Measurements from ENCODE around the gene TSC22D3.
"Not testable (repeated sequence)": the region's sequence is repeated elsewhere in the genome, so short reads cannot be mapped to it uniquely, and the experiment has no call there.

Gene TSC22D3

DNA sequence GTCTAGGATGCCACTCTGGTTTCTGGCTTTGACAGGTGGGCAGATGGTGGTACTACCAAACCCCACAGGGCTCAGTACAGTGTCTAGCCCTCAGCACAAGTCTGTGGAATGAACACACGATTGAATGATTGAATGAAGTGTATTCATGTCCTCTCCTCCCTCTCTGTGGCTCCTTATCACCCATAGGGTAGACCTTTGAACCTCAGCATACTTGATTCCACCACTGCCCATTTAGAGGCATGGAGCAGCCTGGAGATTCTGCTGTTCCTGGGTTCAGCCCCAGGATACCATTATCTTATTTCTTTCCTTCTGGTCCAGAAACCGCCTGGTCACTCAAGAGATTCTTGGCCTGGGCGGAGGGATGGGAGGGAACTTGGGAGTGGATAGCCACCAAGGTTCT lies 93.3 kb downstream of the TSC22D3 start:
- DNase-seq (ENCODE audit: low read depth) = no peak

DNA sequence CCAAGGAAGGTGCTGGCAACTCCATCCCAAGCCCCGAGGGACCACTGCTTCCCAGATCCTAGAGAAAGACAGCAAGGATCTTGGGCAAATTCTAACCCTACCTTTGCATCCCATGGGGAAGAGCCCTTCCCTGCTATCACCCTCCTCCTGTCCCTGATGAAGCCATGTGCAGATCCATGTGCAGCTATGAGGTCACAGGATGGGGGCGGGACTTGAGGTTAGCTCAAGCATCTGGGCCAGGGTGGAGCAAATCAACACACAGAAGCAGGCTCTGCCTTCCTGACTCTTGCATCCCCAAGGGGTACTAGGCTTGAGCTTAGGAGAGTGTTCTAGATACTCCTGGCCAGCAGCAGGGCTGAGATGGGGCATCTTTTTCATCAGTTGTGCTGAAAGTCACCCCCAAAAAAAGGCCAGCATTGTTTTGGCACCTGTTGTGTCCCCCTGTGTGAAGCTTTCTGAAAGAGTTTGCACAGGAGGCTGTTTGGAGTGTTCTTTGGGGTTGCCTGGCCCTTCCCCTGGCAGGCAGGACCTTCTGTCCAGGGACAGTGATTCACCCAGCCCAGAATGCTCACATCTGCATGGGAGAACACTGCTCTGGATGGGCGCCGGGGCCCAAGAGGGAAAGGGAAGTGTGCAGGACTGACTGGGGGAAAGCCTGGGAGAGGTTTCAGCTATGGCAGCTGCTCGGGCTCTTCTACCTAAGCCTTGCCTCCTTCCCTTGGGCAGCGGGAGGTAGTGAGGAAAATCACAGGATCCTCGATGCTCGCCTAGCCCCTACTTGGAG lies 96.4 kb downstream of the TSC22D3 start:
- DNase-seq (ENCODE audit: low read depth) = no peak

DNA sequence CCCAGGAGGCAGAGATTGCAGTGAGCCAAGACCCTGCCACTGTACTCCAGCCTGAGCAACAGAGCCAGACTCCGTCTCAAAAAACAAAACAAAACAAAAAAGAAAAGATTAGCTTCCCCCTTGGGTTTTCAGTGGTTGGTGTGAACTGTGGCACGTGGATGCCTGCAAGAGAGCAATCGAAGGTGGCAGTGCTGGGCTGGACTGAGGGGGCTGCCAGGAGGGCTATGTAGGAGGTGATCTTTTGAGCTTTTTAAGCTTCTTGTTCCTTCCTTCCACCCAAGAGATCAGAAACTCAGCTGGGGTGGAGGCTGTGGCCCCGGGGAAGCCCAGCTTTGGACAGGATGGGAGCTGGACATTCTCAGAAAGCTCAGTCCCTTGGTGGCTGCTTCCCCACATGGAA lies 97.7 kb downstream of the TSC22D3 start:
- no peak for DNase-seq (ENCODE audit: low read depth)

DNA sequence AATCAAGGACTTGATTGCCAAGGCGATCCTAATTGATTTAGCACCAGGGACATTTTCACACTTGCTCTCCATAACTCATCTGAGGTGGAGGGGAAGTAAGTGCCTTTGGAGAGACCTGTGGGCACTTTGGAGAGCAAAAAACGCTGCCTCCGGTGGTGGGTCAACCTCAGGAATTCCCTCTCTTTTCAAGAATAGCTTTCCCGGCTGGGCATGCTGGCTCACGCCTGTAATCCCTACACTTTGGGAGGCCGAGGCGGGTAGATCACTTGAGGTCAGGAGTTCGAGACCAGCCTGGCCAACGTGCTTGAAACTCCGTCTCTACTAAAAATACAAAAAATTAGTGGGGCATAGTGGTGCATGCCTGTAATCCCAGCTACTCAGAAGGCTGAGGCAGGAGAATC lies 98.1 kb downstream of the TSC22D3 start:
- DNase-seq (ENCODE audit: low read depth) = no peak

DNA sequence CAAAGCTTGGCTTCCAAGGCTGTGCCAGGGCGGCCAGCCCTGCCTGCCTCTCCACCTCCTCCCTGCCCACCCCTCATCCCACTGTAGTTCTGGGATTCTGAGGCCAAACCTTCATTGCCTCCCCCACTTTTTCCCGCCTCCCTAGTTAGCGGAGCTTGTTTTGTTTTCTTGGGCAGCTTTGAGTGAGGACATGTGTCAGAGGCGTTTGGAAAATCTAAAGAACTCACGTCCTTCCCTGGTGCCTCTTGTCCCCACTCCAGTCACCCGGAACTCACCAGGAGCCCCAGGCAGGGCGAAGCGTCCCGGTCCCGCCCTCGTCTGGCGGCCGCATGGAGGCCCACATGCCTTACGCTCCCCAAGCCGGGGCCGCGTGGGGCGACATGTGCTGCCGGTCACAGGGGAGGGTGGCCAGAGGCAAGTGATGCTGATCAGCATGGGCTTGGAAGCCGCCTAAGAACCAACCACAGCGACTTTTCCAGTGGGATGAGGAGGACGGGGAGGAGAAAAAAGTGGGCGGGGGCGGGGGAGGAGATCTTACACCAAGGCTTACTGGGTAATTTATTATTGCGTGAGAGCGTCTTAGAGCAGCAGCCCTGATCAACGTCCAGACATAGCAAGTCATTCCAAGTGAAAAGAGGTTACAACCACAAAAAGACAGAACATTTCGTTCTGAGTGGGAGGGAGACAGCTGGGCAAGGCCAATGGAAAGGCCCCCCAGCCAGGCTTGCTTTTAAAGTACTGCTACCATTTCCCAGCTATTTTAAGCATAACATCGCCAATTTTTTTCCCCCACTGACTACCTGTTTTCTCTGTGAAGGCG lies 98.8 kb downstream of the TSC22D3 start:
- peak; percentile 48 for DNase-seq (ENCODE audit: low read depth)

DNA sequence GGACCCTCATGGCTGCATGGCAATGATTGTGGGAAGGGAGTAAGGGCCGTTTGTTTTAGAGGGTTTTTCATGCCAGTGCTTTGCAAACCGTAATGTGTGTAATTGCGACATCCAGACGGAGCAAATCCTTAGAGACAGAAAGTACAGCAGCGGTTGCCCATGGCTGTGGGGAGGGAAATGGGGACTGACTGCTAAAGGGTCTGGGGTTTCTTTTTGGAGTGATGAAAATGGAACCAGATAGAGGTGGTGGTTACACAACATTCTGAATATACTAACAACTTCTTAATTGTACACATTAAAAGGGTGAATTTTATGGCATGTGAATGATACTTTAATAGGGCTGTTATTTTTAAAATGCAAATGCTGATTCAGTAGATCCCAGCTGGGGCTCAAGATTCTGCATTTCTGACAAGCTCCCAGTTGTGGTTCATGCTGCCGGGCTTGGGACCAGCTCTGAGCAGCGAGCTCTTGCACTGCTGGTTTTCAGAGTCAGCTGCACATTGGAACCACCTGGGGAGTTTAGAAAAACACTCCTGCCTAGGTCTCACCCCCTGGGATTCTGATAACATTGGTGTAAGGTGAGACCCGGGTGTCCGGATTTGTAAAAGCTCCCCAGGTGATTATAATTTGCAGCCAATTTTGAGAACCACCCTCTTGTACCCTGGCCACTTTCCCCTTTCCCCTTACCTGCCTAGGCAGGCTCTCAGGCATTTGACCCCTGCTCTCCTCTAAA lies 99.6 kb downstream of the TSC22D3 start:
- no peak for DNase-seq (ENCODE audit: low read depth)

DNA sequence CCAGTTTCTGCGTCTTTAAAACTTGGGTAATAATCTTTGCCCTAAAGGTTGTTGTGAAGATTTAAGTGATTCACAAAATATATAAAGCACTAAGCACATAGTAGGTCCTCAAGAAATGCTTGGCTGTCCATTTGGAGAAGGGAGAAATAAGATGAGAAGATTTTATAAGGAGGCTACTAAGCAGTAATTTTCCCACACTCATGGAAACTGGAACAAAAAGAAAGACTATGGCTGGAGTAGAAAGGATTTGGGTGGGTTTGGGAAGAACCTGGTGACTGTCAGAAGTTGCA lies 100.3 kb downstream of the TSC22D3 start:
- DNase-seq (ENCODE audit: low read depth) = no peak

DNA sequence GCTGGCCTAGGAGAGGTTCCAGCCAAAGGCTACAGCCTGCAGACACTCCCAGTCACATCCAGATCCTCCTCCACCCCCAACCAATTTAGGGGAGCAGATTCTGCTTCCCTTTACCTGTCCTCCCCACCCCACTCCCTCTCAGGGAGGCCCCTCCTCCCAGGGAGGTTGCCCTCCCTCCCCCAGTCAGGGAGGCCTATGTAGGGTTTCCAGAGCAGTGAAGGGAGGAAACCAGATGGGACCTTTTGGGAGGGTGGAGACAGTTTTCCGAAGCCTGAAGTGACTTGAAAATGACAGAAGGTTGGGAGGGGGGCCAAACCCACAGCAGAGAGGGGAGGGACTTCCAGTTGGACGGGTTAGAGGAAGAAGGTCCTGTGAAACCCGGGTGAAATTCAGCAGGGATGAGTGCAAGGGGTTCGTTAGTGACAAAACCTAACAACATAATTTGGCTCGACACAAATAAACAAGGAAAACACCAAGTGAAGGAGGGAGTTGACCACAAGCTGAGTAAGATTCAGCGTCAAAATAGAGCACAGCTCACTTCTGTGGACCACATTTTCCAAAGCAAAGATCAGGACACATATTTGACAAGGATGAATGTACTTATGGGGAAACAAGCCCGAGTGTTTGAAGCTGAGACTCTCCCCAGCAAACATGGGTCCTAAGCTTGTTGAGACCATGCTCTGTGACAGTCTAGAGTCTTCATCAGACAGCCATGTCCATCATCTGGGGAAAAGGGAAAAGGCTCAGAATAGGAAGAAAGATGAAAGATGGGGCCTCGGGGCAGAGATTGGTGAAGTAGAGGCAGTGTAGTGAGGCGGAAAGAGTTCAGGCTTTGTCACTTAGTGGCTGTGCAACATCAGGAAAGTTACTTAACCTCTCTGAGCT lies 100.9 kb downstream of the TSC22D3 start:
- DNase-seq (ENCODE audit: low read depth) = no peak

DNA sequence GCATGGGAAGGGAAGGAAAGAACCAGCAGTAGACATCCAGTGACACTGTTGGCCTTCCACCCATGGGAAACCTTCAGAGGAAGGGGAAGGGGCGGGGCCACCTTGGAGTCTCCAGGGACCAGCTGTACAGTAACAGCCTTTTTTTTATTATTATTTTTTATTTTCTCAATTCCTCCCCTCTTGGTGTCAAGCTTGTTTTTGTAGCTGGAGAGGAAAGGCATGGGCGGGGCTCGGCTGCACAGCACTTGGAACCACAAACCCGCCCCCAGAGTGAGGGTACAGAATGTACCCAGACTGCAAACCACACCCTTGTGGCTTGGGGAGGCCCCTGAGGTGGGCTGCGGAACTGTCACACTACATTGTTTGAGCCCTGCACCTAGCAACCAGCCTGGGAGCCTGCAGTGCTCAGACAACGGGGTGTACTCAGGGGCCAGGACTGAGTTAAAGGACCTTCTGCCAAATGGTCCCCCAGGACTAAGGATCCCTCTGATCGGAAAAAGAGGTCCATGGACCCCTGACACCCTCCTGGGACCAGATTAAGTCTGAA lies 101.6 kb downstream of the TSC22D3 start:
- no peak for DNase-seq (ENCODE audit: low read depth)

DNA sequence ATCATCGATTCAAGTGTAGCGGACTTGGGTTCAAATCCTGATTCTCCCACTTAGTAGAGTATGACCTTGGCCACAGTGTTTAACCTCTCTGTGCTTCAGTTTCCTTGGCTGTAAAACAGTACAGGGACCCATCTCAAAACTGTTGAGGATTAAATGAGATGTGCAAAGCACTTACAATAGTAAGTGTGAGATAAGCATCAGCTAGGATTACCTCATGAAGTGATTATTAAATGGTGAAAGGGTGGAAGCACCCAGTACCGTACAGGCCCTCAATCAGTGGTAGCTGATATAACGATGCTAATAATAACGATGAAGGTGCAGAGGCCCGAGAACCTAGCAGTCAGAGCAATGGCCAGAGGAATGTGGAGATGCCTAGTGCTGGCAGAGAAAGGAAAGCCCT lies 102.2 kb downstream of the TSC22D3 start:
- DNase-seq (ENCODE audit: low read depth) = no peak

DNA sequence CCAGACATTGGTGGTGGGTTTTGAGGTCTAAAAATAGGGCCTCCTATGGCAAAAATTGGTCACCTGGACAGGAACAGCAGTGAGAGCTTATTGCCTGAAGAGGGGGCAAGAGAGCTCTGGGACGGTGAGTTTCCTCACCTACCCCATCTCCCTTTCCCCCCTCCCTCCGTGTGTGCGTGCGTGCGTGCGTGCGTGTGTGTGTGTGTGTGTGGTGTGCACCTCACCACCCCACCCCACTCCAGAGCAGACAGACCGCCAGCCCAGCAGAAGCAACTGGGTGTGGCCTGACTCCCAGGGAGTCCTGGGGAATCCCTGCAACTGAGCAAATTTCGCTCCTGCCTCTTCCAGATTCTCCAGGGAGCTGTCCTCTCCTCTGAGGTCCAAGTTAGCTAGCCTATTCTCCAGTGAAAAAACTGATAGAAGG lies 102.6 kb downstream of the TSC22D3 start:
- no peak for DNase-seq (ENCODE audit: low read depth)

DNA sequence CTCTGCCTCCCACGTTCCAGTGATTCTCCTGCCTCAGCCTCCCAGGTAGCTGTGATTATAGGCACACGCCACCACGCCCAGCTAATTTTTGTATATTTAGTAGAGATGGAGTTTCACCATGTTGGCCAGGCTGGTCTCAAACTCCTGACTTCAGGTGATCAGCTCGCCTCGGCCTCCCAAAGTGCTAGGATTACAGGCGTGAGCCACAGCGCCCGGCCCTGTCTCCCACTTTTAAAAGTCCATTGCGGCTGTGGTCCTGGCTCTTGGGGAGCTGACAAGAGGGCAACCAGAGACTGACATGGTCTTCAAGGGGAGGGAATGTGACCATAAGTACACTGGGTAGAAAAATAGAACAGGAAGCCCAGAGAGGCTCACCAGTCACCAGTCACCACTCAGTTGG lies 104.3 kb downstream of the TSC22D3 start:
- not testable (repeated sequence) for DNase-seq (ENCODE audit: low read depth)

DNA sequence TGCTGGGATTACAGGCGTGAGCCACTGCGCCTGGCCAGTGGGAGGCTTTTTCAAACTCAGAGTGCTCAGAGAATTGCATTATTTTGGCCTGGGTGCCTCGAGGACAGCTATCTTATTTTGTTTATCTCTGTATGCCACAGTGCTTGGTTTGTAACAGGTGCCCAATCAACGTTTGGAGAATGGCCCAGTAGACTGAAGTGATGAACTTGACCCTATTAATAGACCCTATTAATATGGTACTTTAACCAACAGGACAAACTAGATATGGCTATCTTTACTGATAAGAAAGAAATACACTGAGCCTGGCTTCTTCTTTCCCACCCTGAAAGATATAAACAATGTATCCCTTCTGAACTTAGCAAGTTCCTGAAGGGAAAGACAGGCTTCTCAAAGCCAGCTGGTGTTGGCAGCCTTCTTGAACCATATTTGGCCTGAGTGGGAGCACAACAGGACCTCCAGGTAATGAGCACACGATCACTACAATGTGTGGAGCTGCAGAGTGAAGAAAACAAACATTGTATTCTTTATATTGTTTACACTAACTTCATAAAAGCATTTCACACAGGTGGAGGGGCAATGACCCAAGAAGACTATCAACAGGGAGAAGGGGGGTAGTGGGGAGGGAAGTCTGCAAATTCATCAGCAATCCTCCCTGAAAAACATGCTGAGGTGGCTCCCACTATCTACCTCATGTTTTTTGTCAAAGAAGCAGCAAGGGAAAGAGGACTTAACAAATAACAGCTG lies 105.5 kb downstream of the TSC22D3 start:
- no peak for DNase-seq (ENCODE audit: low read depth)

DNA sequence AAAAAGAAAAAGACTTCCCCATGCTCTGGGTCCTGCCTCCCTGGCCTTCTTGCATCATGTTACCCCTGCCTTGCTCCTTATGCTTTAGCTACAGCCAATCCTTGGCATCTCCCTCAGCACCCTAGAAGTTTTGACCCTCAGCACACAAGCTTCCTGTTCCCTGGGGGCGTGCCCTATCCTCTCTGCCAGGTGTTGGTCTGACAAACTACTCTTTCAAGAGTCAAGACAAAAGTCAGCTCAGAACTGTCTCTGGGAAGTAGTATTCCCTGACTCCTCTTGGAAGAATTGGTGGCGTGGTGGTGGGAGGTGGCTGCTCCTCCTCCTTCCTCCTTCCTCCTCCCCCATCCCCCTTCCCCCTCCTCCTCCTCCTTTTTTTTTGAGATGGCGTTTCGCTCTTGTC lies 106.3 kb downstream of the TSC22D3 start:
- DNase-seq (ENCODE audit: low read depth) = no peak

DNA sequence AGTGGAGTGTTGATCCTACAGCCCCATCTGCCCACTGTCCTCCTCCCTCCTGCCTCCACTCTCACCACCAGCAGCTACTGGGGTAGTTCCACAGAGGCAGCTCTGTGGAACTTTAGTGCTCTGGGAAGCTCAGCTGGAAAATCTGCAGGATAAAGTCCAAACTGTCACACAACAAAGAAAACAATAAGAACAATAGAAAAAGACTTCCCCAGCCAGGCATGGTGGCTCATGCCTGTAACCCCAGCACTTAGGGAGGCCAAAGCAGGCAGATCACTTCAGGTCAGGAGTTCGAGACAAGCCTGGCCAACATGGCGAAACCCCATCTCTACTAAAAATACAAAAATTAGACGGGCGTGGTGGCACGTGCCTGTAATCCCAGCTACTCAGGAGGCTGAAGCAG lies 106.9 kb downstream of the TSC22D3 start:
- not testable (repeated sequence) for DNase-seq (ENCODE audit: low read depth)

DNA sequence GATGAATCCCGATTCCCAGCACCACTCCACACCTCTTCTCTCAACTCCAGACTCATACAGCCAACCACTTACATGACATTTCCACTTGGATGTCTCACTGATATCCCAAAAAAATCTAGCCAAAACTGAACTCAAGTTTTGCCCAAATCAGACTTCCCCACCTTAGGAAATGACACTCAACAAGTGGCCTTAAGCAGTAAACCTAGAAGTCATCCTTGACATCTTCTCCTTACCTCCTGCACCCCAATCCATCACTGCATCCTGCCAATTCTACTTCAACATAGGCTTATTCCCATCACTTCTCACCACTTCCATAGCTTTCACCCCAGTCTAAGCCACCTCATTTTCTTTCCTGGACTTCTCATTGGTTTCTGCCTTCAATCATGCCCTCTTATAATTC lies 108.2 kb downstream of the TSC22D3 start:
- no peak for DNase-seq (ENCODE audit: low read depth)

DNA sequence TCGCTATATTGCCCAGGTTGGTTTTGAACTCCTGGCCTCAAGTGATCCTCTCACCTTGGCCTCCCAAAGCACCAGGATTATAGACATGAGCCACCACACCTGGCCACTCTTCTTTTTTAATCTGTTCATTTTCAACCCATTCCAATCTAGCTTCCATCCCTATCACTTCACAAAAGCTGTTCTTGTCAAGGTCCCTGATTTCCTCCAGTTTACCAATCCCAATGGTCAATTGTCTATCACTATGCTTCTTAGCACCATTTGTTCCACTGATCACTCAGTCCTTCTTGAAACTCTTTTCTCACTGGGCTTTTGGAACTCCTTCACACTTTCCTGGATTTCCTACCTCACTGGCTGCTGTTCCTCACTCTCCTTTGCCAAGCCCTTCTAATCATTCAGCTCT lies 108.7 kb downstream of the TSC22D3 start:
- no peak for DNase-seq (ENCODE audit: low read depth)
